ENCODE data around the gene BCAP31. TPM values are rescaled to one million over a fixed set of nuclear protein-coding genes. Genes with fewer than 3 reads are reported as not detected.
"Not testable (repeated sequence)": the region's sequence is repeated elsewhere in the genome, so short reads cannot be mapped to it uniquely, and the experiment has no call there.

BCAP31 gene
- total RNA-seq, 4 donors from 2014 or later: 45.4 to 148 (median 101) TPM

DNA sequence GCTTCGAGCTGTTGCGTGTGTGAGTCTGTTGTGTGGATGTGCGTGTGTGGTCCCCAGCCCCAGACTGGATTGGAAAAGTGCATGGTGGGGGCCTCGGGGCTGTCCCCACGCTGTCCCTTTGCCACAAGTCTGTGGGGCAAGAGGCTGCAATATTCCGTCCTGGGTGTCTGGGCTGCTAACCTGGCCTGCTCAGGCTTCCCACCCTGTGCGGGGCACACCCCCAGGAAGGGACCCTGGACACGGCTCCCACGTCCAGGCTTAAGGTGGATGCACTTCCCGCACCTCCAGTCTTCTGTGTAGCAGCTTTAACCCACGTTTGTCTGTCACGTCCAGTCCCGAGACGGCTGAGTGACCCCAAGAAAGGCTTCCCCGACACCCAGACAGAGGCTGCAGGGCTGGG lies 28.1 kb downstream of the BCAP31 start:
- TF ChIP-seq, protein P1, sequence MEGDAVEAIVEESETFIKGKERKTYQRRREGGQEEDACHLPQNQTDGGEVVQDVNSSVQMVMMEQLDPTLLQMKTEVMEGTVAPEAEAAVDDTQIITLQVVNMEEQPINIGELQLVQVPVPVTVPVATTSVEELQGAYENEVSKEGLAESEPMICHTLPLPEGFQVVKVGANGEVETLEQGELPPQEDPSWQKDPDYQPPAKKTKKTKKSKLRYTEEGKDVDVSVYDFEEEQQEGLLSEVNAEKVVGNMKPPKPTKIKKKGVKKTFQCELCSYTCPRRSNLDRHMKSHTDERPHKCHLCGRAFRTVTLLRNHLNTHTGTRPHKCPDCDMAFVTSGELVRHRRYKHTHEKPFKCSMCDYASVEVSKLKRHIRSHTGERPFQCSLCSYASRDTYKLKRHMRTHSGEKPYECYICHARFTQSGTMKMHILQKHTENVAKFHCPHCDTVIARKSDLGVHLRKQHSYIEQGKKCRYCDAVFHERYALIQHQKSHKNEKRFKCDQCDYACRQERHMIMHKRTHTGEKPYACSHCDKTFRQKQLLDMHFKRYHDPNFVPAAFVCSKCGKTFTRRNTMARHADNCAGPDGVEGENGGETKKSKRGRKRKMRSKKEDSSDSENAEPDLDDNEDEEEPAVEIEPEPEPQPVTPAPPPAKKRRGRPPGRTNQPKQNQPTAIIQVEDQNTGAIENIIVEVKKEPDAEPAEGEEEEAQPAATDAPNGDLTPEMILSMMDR (IDR thresholded peaks at IDR 0.05): no peak
- TF ChIP-seq POLR2A (IDR thresholded peaks at IDR 0.05): no peak
- Histone ChIP-seq H3K36me3 (peaks cover 0 to 2% (median 0%) of the 10 kb centered on the region in 3 donors), H3K4me3 (no peak overlapping the region), H3K27me3 (no peaks in the 10 kb centered on the region), H3K4me1 (peaks cover 0 to 8% (median 0%) of the 10 kb centered on the region in 4 donors), H3K9me3 (no peaks in the 10 kb centered on the region), H3K27ac (no peak overlapping the region)
- no peak for DNase-seq

DNA sequence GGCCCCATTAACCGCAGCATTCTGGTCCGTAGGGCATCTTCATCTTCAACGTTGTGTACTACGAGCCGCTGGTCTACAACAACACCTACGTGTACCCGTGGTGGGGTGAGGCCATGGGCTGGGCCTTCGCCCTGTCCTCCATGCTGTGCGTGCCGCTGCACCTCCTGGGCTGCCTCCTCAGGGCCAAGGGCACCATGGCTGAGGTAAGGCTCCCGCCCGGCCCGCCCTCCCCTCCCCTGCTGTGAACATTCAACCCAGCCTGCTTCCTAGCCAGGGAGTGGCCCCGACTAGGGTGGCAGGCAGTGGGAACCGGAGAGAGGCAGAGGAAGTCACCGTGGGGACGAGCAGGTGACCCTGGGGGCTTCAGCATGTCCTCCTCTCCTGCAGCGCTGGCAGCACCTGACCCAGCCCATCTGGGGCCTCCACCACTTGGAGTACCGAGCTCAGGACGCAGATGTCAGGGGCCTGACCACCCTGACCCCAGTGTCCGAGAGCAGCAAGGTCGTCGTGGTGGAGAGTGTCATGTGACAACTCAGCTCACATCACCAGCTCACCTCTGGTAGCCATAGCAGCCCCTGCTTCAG lies 29.4 kb downstream of the BCAP31 start:
- peak overlapping the region in 2 of 4 donors; percentile 67 to 74 for H3K27ac ChIP-seq
- H3K4me1 ChIP-seq: no peaks in the 10 kb centered on the region
- DNase-seq: peak in 1 of 3 donors; percentile 71
- no peaks in the 10 kb centered on the region for H3K9me3 ChIP-seq
- H3K36me3 ChIP-seq: no peaks in the 10 kb centered on the region
- TF ChIP-seq, protein P1 (IDR thresholded peaks at IDR 0.05): no peak
- TF ChIP-seq POLR2A (IDR thresholded peaks at IDR 0.05): no peak
- no peak overlapping the region for H3K4me3 ChIP-seq
- no peaks in the 10 kb centered on the region for H3K27me3 ChIP-seq

DNA sequence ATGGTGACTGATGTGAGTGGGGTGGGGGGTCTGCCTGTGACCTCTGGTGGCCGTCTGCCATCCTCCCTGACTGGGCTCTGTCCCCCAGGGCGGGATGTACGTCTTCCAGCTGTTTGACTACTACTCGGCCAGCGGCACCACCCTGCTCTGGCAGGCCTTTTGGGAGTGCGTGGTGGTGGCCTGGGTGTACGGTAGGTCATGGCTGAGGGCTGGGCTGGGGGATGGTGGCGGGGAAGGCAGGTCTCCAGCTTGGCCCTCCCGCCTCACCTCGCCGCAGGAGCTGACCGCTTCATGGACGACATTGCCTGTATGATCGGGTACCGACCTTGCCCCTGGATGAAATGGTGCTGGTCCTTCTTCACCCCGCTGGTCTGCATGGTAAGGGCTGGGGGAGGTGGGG lies 29.9 kb downstream of the BCAP31 start:
- H3K27me3 ChIP-seq, H3K9me3 ChIP-seq, H3K4me1 ChIP-seq, DNase-seq, H3K36me3 ChIP-seq, H3K4me3 ChIP-seq: not testable (repeated sequence)
- peak overlapping the region in 2 of 4 donors; percentile 48 to 67 for H3K27ac ChIP-seq

DNA sequence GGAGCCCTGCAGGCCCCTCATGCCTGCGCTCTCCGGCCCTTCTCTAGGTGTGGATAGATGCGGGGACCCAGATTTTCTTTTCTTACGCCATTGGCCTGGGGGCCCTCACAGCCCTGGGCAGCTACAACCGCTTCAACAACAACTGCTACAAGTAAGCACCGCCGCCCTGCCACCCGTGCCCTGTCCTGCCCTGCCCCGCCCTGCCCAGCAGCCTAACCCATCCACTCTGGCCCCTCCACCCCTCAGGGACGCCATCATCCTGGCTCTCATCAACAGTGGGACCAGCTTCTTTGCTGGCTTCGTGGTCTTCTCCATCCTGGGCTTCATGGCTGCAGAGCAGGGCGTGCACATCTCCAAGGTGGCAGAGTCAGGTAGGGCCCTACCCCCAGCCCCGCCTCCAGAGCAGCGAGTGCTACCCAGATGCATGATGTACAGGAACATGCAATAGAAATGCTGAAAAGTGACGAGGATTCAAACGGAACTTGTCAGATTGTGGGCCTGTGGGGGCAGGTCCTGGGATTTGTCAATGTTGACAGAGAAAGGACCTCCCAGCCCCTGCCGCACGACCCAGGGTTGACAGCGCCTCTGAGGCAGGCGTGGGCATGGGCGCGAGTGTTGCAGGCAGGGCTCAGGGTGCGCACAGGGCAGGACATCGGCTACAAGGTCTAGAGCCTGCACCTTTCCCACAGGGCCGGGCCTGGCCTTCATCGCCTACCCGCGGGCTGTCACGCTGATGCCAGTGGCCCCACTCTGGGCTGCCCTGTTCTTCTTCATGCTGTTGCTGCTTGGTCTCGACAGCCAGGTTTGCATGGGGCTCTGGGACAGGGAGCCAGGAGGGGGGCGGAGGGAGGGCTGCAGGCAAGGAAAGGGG lies 30.7 kb downstream of the BCAP31 start:
- peak overlapping the region in 1 of 4 donors; percentile 48 for H3K27ac ChIP-seq
- TF ChIP-seq, protein P1 (IDR thresholded peaks at IDR 0.05): no peak
- TF ChIP-seq POLR2A (IDR thresholded peaks at IDR 0.05): no peak
- peaks cover 0 to 6% (median 0%) of the 10 kb centered on the region in 4 donors for H3K4me1 ChIP-seq
- H3K27me3 ChIP-seq: no peaks in the 10 kb centered on the region
- no peaks in the 10 kb centered on the region for H3K9me3 ChIP-seq
- no peak overlapping the region for H3K4me3 ChIP-seq
- DNase-seq: peak in 1 of 3 donors; percentile 39
- H3K36me3 ChIP-seq: no peaks in the 10 kb centered on the region

DNA sequence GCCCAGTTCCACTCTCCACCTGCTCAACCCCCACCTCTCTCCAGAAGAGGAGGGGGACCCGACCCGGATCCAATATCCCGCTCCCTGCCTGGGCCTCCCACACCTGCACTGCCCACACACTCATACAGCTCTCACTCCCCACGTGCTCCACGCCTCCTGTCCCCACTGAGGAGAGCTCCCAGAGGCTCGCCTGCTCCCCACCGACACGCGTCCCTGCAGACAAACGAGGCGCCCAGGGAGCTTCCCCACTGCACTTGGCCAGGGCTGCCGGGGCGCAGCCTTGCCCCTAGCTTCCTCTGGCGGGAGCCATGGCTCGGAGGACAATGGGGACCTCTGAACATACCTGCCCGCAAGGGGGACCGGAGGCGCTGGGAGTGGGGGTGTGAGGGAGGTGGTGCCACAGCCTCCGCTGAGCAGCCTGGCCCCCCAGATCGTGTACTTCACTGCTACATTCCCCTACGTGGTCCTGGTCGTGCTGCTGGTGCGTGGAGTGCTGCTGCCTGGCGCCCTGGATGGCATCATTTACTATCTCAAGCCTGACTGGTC lies 31.5 kb downstream of the BCAP31 start:
- H3K4me3 ChIP-seq: no peak overlapping the region
- TF ChIP-seq POLR2A (IDR thresholded peaks at IDR 0.05): no peak
- TF ChIP-seq, protein P1 (IDR thresholded peaks at IDR 0.05): no peak
- H3K27me3 ChIP-seq: no peaks in the 10 kb centered on the region
- no peak overlapping the region for H3K27ac ChIP-seq
- peaks cover 0 to 6% (median 0%) of the 10 kb centered on the region in 4 donors for H3K4me1 ChIP-seq
- peak in 1 of 3 donors; percentile 34 for DNase-seq
- H3K36me3 ChIP-seq: no peaks in the 10 kb centered on the region
- H3K9me3 ChIP-seq: no peaks in the 10 kb centered on the region

DNA sequence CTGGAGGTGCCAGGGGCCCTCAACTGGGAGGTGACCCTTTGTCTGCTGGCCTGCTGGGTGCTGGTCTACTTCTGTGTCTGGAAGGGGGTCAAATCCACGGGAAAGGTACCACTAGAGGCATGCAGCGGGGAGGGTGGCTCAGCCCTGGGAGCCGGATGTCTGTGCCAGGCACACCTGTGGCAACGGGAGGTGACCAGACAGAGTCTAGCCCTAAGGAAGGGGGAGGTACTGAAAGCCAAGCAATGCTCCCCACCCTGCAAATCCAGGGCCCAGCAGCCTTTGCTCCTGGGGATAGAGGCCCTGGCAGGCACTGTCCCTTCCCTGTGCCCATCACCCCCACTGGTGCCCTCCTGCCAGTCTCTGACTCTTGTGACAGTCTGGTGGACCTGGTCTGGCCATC lies 32.2 kb downstream of the BCAP31 start:
- Histone ChIP-seq H3K27me3 (no peaks in the 10 kb centered on the region), H3K9me3 (no peaks in the 10 kb centered on the region), H3K36me3 (no peaks in the 10 kb centered on the region), H3K27ac (peak overlapping the region in 1 of 4 donors; percentile 12), H3K4me3 (no peak overlapping the region), H3K4me1 (peaks cover 0 to 6% (median 0%) of the 10 kb centered on the region in 4 donors)
- no peak for TF ChIP-seq POLR2A (IDR thresholded peaks at IDR 0.05)
- TF ChIP-seq, protein P1 (IDR thresholded peaks at IDR 0.05): no peak
- no peak for DNase-seq

DNA sequence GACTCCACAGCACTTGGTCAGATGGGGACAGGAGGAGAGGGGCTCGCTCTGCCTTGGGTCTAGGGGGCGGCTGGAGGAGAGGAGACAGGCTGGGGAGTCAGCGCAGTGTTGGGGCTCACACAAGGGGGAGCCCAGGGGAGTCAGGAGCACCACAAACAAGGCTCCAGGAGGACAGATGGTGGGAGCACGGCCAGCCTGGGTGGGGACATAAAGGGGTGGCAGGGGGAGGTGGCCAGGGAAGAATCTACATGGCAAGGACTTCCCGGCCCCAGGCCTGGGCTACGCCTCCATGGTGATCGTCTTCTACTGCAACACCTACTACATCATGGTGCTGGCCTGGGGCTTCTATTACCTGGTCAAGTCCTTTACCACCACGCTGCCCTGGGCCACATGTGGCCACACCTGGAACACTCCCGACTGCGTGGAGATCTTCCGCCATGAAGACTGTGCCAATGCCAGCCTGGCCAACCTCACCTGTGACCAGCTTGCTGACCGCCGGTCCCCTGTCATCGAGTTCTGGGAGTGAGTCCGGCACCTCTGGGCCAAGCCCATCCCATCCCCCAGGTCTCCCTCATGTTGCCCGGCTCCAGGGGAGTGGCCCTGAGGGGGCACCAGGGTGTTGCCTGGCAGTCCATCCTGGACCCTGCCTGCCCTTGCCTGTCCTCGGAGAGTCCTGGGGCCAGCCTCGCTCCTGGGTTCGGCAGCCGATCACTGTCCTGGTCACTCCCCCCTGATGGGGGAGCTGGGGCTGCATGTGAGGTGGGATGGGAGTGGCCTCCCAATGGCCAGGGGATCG lies 33.0 kb downstream of the BCAP31 start:
- H3K4me1 ChIP-seq, H3K36me3 ChIP-seq, H3K27me3 ChIP-seq, H3K9me3 ChIP-seq: not testable (repeated sequence)
- Histone ChIP-seq H3K4me3 (peak overlapping the region in 1 of 4 donors; percentile 60), H3K27ac (peak overlapping the region in 1 of 4 donors; percentile 12)
- DNase-seq: peak in 1 of 3 donors; percentile 31
